Calu3 (cell line): ENCODE results near the gene ABHD17A. TPM values are rescaled to one million over a fixed set of nuclear protein-coding genes. Genes with fewer than 3 reads are reported as not detected.

ENCODE experiments used
- BruUV-seq: library from RNA; stranded (reverse); fragments of 400-500 nt; replicated peaks from 2 replicates; lab custom pipeline; 2021; lab: Mats Ljungman, UMichigan
- CTCF ChIA-PET: fragments of 300-600 bp; sonication (Branson Sonifier 250); formaldehyde crosslinking; loops from one replicate; lab custom pipeline; 2022; ENCODE audit warnings: antibody characterized with exemption; lab: Charles Lee
- DNase-seq: peaks from one replicate; pipeline ENCODE4 v3.0.0; 2022
- H3K27ac Mint-ChIP-seq: one replicate; pipeline ENCODE4 v1.8.0; 2022; ENCODE audit warnings: mixed read lengths; ENCODE audit not compliant: unreplicated experiment
- H3K27me3 Mint-ChIP-seq: one replicate; pipeline ENCODE4 v1.8.0; 2022; ENCODE audit warnings: mixed read lengths; ENCODE audit not compliant: unreplicated experiment
- H3K36me3 Mint-ChIP-seq: one replicate; pipeline ENCODE4 v1.8.0; 2022; ENCODE audit warnings: mild to moderate bottlenecking, moderate library complexity, mixed read lengths; ENCODE audit not compliant: insufficient read depth, unreplicated experiment
- H3K4me1 Mint-ChIP-seq: one replicate; pipeline ENCODE4 v1.8.0; 2022; ENCODE audit warnings: mild to moderate bottlenecking, low read depth, mixed read lengths; ENCODE audit not compliant: unreplicated experiment
- H3K4me3 Mint-ChIP-seq: one replicate; pipeline ENCODE4 v1.8.0; 2022; ENCODE audit warnings: mild to moderate bottlenecking, low read depth, moderate library complexity, mixed read lengths; ENCODE audit not compliant: unreplicated experiment
- H3K9me3 Mint-ChIP-seq: one replicate; pipeline ENCODE4 v1.8.0; 2022; ENCODE audit warnings: low read depth, mixed read lengths; ENCODE audit not compliant: unreplicated experiment
- CTCF ChIP-seq: fragments of 200-600 bp; IDR thresholded peaks from one replicate; pipeline ENCODE4 v1.8.0; 2022; ENCODE audit warnings: antibody characterized with exemption; ENCODE audit not compliant: unreplicated experiment
- intact Hi-C: fragments of 100-400 bp; cut with micrococcal nuclease; formaldehyde crosslinking; loops from one replicate; pipeline ENCODE4 v1.10.0; 2022; ENCODE audit not compliant: unreplicated experiment
- total RNA-seq: library from RNA; stranded (reverse); gene quantifications from 2 replicates; pipeline ENCODE4 v1.2.3, GENCODE V29; 2022

The ABHD17A gene
- total RNA-seq, 1 experiment from 2014 or later = 35.2 TPM

- Mint-ChIP-seq H3K4me1 (no peaks in the 10 kb centered on the region), H3K4me3 (no peak overlapping the region), H3K9me3 (no peaks in the 10 kb centered on the region), H3K36me3 (peaks cover 8% of the 10 kb centered on the region), H3K27me3 (no peaks in the 10 kb centered on the region), H3K27ac (no peak overlapping the region)
- TF ChIP-seq CTCF = no peak
- CTCF ChIA-PET = interaction anchor here (0.6 kb wide), 1 partner anchor 14 kb away, joined by 5 read pairs; no protein-coding TSS in a partner anchor
- no TSS peak for BruUV-seq
- intact Hi-C loops = no loop called here
- no peak for DNase-seq
Observed at GRCh38 chr19:1914826-1915341, 29.6 kb upstream of the ABHD17A start.

GRCh38 chr19:1913781-1914577, 28.7 kb upstream of the ABHD17A start:
- H3K4me1 Mint-ChIP-seq = no peaks in the 10 kb centered on the region
- no peaks in the 10 kb centered on the region for H3K9me3 Mint-ChIP-seq
- H3K27me3 Mint-ChIP-seq = no peaks in the 10 kb centered on the region
- peaks cover 12% of the 10 kb centered on the region for H3K36me3 Mint-ChIP-seq
- no peak for DNase-seq
- no peak overlapping the region for H3K27ac Mint-ChIP-seq
- no peak for TF ChIP-seq CTCF
- CTCF ChIA-PET = no interaction called here
- intact Hi-C loops = no loop called here
- no peak overlapping the region for H3K4me3 Mint-ChIP-seq
- BruUV-seq = no TSS peak

- BruUV-seq = no TSS peak
- TF ChIP-seq CTCF = no peak
Observed at GRCh38 chr19:1912760-1913505, 27.6 kb upstream of the ABHD17A start.

GRCh38 chr19:1911995-1912394, 26.7 kb upstream of the ABHD17A start:
- Mint-ChIP-seq H3K4me1 (no peaks in the 10 kb centered on the region), H3K27me3 (no peaks in the 10 kb centered on the region), H3K4me3 (no peak overlapping the region), H3K9me3 (no peaks in the 10 kb centered on the region), H3K36me3 (peaks cover 17% of the 10 kb centered on the region), H3K27ac (no peak overlapping the region)
- intact Hi-C loops = no loop called here
- BruUV-seq = no TSS peak
- DNase-seq = no peak
- TF ChIP-seq CTCF = no peak
- CTCF ChIA-PET = no interaction called here

More at GRCh38 chr19:1912760-1913505, 27.6 kb upstream of the ABHD17A start:
- Mint-ChIP-seq H3K9me3 (no peaks in the 10 kb centered on the region), H3K27me3 (no peaks in the 10 kb centered on the region), H3K36me3 (peaks cover 8% of the 10 kb centered on the region), H3K4me3 (no peak overlapping the region), H3K4me1 (no peaks in the 10 kb centered on the region), H3K27ac (no peak overlapping the region)
- intact Hi-C loops = no loop called here
- DNase-seq = no peak
- CTCF ChIA-PET = no interaction called here
